GM23248 (cell line): ENCODE results near the gene HUS1B. TPM values are rescaled to one million over a fixed set of nuclear protein-coding genes. Genes with fewer than 3 reads are reported as not detected.

Experiments
- DNase-seq: peaks from one replicate; pipeline ENCODE4 v3.0.0-alpha.2; 2015
- H2AFZ ChIP-seq: fragments of 200-600 bp; sonication (generic); 2 replicates; pipeline ENCODE4 v1.6.1; 2016; ENCODE audit warnings: antibody characterized with exemption
- H3F3A ChIP-seq: fragments of 200-600 bp; sonication (generic); 2 replicates; pipeline ENCODE4 v1.6.1; 2016; ENCODE audit warnings: mild to moderate bottlenecking, antibody characterized with exemption, mixed run types; ENCODE audit not compliant: insufficient read depth
- H3K27ac ChIP-seq: fragments of 200-600 bp; sonication (generic); 2 replicates; pipeline ENCODE4 v1.5.1; 2016; ENCODE audit warnings: mild to moderate bottlenecking
- H3K27me3 ChIP-seq: fragments of 200-600 bp; sonication (generic); replicated peaks from 2 replicates; pipeline ENCODE4 v1.6.1; 2016; ENCODE audit warnings: mild to moderate bottlenecking; ENCODE audit not compliant: insufficient read depth
- H3K36me3 ChIP-seq: fragments of 200-600 bp; sonication (generic); 2 replicates; pipeline ENCODE4 v1.6.1; 2016; ENCODE audit warnings: low read depth, mild to moderate bottlenecking
- H3K4me1 ChIP-seq: fragments of 200-600 bp; sonication (generic); 2 replicates; pipeline ENCODE4 v1.6.1; 2016; ENCODE audit warnings: mild to moderate bottlenecking; ENCODE audit not compliant: insufficient read depth
- H3K4me2 ChIP-seq: fragments of 200-600 bp; sonication (generic); one replicate; pipeline ENCODE4 v1.6.1; 2016; ENCODE audit warnings: mild to moderate bottlenecking; ENCODE audit not compliant: unreplicated experiment
- H3K4me3 ChIP-seq: fragments of 200-600 bp; sonication (generic); 2 replicates; pipeline ENCODE4 v1.5.1; 2016; ENCODE audit warnings: mild to moderate bottlenecking
- H3K79me2 ChIP-seq: fragments of 200-600 bp; sonication (generic); 2 replicates; pipeline ENCODE4 v1.6.1; 2016; ENCODE audit warnings: mild to moderate bottlenecking; ENCODE audit not compliant: insufficient read depth
- H3K9ac ChIP-seq: fragments of 200-600 bp; sonication (generic); 2 replicates; pipeline ENCODE4 v1.6.1; 2016; ENCODE audit warnings: mild to moderate bottlenecking
- H3K9me2 ChIP-seq: fragments of 200-600 bp; sonication (generic); 2 replicates; pipeline ENCODE4 v1.6.1; 2016; ENCODE audit warnings: mixed run types, mild to moderate bottlenecking, moderate library complexity; ENCODE audit not compliant: insufficient read depth
- H3K9me3 ChIP-seq: fragments of 200-600 bp; sonication (generic); one replicate; pipeline ENCODE4 v1.6.1; 2017; ENCODE audit warnings: low read depth
- H4K20me1 ChIP-seq: fragments of 200-600 bp; sonication (generic); 2 replicates; pipeline ENCODE4 v1.6.0; 2016; ENCODE audit not compliant: insufficient read depth
- EZH2 ChIP-seq: fragments of 200-600 bp; sonication (generic); IDR thresholded peaks from 2 replicates; pipeline ENCODE4 v1.6.1; 2018; ENCODE audit warnings: antibody characterized with exemption, mild to moderate bottlenecking; ENCODE audit not compliant: insufficient read depth, poor library complexity, severe bottlenecking
- EZH2phosphoT487 ChIP-seq: fragments of 200-600 bp; sonication (generic); IDR thresholded peaks from 2 replicates; pipeline ENCODE4 v1.6.1; 2018; ENCODE audit warnings: antibody characterized with exemption, moderate library complexity, mild to moderate bottlenecking, low read depth; ENCODE audit not compliant: insufficient read depth
- WGBS, 2 experiments: methylation state at CpG; one replicate each; pipeline ENCODE4 v1.1.6; 2015 to 2017; ENCODE audit warnings: low lambda C conversion rate in 2 of 2, low coverage in 1 of 2; ENCODE audit errors: missing lambda C conversion rate in 2 of 2; 5-methylcytosine and 5-hydroxymethylcytosine counted together
- in situ Hi-C: fragments of 300-500 bp; cut with MboI; formaldehyde crosslinking; loops from 2 replicates; pipeline ENCODE4 v1.15.0; 2020
- polyA plus RNA-seq: library from polyadenylated mRNA; unstranded; fragments of >200 nt; fragmentation: Nextera tagmentation; extraction: Ambion mirVana; gene quantifications from 2 replicates; pipeline ENCODE4 v1.2.1, GENCODE V29; 2016
- total RNA-seq: library from RNA; depleted of rRNA; stranded (reverse); fragments of >200 nt; shearing (Covaris generic); gene quantifications from 2 replicates; pipeline ENCODE4 v1.2.3, GENCODE V29; 2014

The HUS1B gene
- total and polyA plus RNA-seq, 2 experiments from 2014 or later: 0.32 TPM; not detected in 1

GRCh38 chr6:683742-684440 lies 27.0 kb upstream of the HUS1B start:
- Histone ChIP-seq H3K27ac (peak overlapping the region; percentile 49), H2AFZ (peak overlapping the region; percentile 66), H3K9ac (peak overlapping the region; percentile 57), H3K4me2 (peak overlapping the region; percentile 79), H3K9me2 (no peaks in the 10 kb centered on the region), H4K20me1 (peaks cover 5% of the 10 kb centered on the region; the same call in 1 of the 2 replicates), H3K27me3 (no peaks in the 10 kb centered on the region), H3K36me3 (no peaks in the 10 kb centered on the region), H3K9me3 (no peaks in the 10 kb centered on the region), H3K4me3 (peak overlapping the region; percentile 65), H3K4me1 (peaks cover 30% of the 10 kb centered on the region), H3F3A (peaks cover 5% of the 10 kb centered on the region), H3K79me2 (peaks cover 90% of the 10 kb centered on the region)
- in situ Hi-C loops: no loop called here
- TF ChIP-seq EZH2: no peak
- no peak for TF ChIP-seq EZH2phosphoT487
- 4 to 8% methylated on average over 14 to 15 of the region's 15 CpGs for WGBS, 2 experiments
- DNase-seq: peak; percentile 77

- Histone ChIP-seq H3K36me3 (no peaks in the 10 kb centered on the region), H2AFZ (no peak overlapping the region), H3K27ac (no peak overlapping the region), H3K4me3 (no peak overlapping the region), H3K9me2 (no peaks in the 10 kb centered on the region), H3K9me3 (no peaks in the 10 kb centered on the region), H3K4me2 (no peak overlapping the region), H3K79me2 (peaks cover 89% of the 10 kb centered on the region), H3K27me3 (no peaks in the 10 kb centered on the region), H3F3A (peaks cover 5% of the 10 kb centered on the region), H3K9ac (no peak overlapping the region), H3K4me1 (peaks cover 30% of the 10 kb centered on the region), H4K20me1 (peaks cover 5% of the 10 kb centered on the region; the same call in 1 of the 2 replicates)
- in situ Hi-C loops: no loop called here
- 91 to 92% methylated on average over 5 of the region's 5 CpGs for WGBS, 2 experiments
- no peak for DNase-seq
- TF ChIP-seq EZH2phosphoT487 (no peak), EZH2 (no peak)
Measured at GRCh38 chr6:680666-681340, 23.9 kb upstream of the HUS1B start.

- no peak for DNase-seq
- H3K9me3 ChIP-seq: no peaks in the 10 kb centered on the region
- H3K9me2 ChIP-seq: no peaks in the 10 kb centered on the region
- peaks cover 5% of the 10 kb centered on the region; the same call in 1 of the 2 replicates for H4K20me1 ChIP-seq
- no peak overlapping the region for H3K4me3 ChIP-seq
- in situ Hi-C loops: no loop called here
- TF ChIP-seq EZH2 (no peak), EZH2phosphoT487 (no peak)
- H3F3A ChIP-seq: peaks cover 5% of the 10 kb centered on the region
- H3K27ac ChIP-seq: no peak overlapping the region
- no peaks in the 10 kb centered on the region for H3K27me3 ChIP-seq
- no peak overlapping the region for H2AFZ ChIP-seq
- no peaks in the 10 kb centered on the region for H3K36me3 ChIP-seq
- peaks cover 30% of the 10 kb centered on the region for H3K4me1 ChIP-seq
- H3K9ac ChIP-seq: no peak overlapping the region
- WGBS, 2 experiments: 98 to 100% methylated on average over 2 of the region's 2 CpGs
- H3K79me2 ChIP-seq: peaks cover 85% of the 10 kb centered on the region
- H3K4me2 ChIP-seq: no peak overlapping the region
Measured at GRCh38 chr6:680251-680650, 23.4 kb upstream of the HUS1B start.

GRCh38 chr6:679282-679681 lies 22.4 kb upstream of the HUS1B start:
- peaks cover 21% of the 10 kb centered on the region for H3K4me1 ChIP-seq
- H2AFZ ChIP-seq: no peak overlapping the region
- peaks cover 5% of the 10 kb centered on the region for H3F3A ChIP-seq
- H3K4me3 ChIP-seq: no peak overlapping the region
- no peak overlapping the region for H3K27ac ChIP-seq
- H3K9me3 ChIP-seq: no peaks in the 10 kb centered on the region
- no peak for DNase-seq
- H3K36me3 ChIP-seq: no peaks in the 10 kb centered on the region
- H3K27me3 ChIP-seq: no peaks in the 10 kb centered on the region
- H3K79me2 ChIP-seq: peaks cover 85% of the 10 kb centered on the region
- 83 to 85% methylated on average over 9 of the region's 9 CpGs for WGBS, 2 experiments
- in situ Hi-C loops: no loop called here
- H3K4me2 ChIP-seq: no peak overlapping the region
- no peak overlapping the region for H3K9ac ChIP-seq
- peaks cover 5% of the 10 kb centered on the region; the same call in 1 of the 2 replicates for H4K20me1 ChIP-seq
- TF ChIP-seq EZH2phosphoT487: no peak
- no peak for TF ChIP-seq EZH2
- H3K9me2 ChIP-seq: no peaks in the 10 kb centered on the region
